Sigmoid colon (tissue), 7 donors: ENCODE data around the gene CFLAR. TPM values are rescaled to one million over a fixed set of nuclear protein-coding genes. Genes with fewer than 3 reads are reported as not detected.

Source experiments
- DNase-seq: peaks from one replicate; pipeline ENCODE4 v3.0.0-alpha.2; 2019
- H3K27ac ChIP-seq, 4 donors: fragments of 200-600 bp; sonication (generic); one replicate each; pipeline ENCODE4 v1.5.1; 2016 to 2019; ENCODE audit warnings: mild to moderate bottlenecking in 1 of 4
- H3K27me3 ChIP-seq, 3 donors: fragments of 200-600 bp; sonication (generic); one replicate each; pipeline ENCODE4 v1.5.1; 2019; ENCODE audit warnings: mild to moderate bottlenecking in 1 of 3
- H3K36me3 ChIP-seq, 4 donors: fragments of 200-600 bp; sonication (generic); one replicate each; pipeline ENCODE4 v1.5.1; 2016 to 2019
- H3K4me1 ChIP-seq, 4 donors: fragments of 200-600 bp; sonication (generic); one replicate each; pipeline ENCODE4 v1.5.1; 2017 to 2019
- H3K4me3 ChIP-seq, 4 donors: fragments of 200-600 bp; sonication (generic); one replicate each; pipeline ENCODE4 v1.5.1; 2017 to 2019; ENCODE audit warnings: mild to moderate bottlenecking in 2 of 4, moderate library complexity in 1 of 4
- H3K9me3 ChIP-seq, 4 donors: fragments of 200-600 bp in 3 of 4; sonication (generic) in 3 of 4; one replicate each; pipeline versions ENCODE4 v1.5.1 to v1.6.1; 2013 to 2019
- EP300 ChIP-seq, 4 donors: sonication (generic); formaldehyde crosslinking; IDR thresholded peaks; one replicate each; pipeline ENCODE4 v1.6.1; 2017; ENCODE audit warnings: antibody characterized with exemption in 4 of 4
- POLR2A ChIP-seq, 2 donors: fragments of 450-650 bp; IDR thresholded peaks; one replicate each; pipeline ENCODE4 v1.6.1; 2016; ENCODE audit warnings: antibody characterized with exemption in 2 of 2, mild to moderate bottlenecking in 2 of 2, moderate library complexity in 2 of 2
- POLR2AphosphoS5 ChIP-seq, 4 donors: sonication (generic); formaldehyde crosslinking; IDR thresholded peaks; one replicate each; pipeline ENCODE4 v1.6.1; 2017; ENCODE audit warnings: antibody characterized with exemption in 4 of 4
- WGBS, 2 donors: extraction: QIAGEN DNeasy Blood & Tissue Kit; methylation state at CpG; one replicate each; pipeline ENCODE4 v1.1.7; 2013; 5-methylcytosine and 5-hydroxymethylcytosine counted together
- intact Hi-C: fragments of 100-400 bp; cut with DNase I; formaldehyde crosslinking; loops from one replicate; pipeline ENCODE4 v1.15.1; 2023
- polyA plus RNA-seq, 3 donors: library from polyadenylated mRNA; stranded (reverse); fragments of 200-250 nt; gene quantifications; one replicate each; pipeline ENCODE4 v1.2.3, GENCODE V29; 2013
- total RNA-seq, 4 donors: library from RNA; depleted of rRNA; stranded (reverse); fragments of >200 nt; gene quantifications; one replicate each; pipeline ENCODE4 v1.1.0, GENCODE V29; 2016
- TF ChIP-seq, protein P1 (sequence below), 4 experiments: fragments of 450-650 bp in 3 of 4; fragments of 200-600 bp in 1 of 4; IDR thresholded peaks; one replicate each; pipeline ENCODE4 v1.5.1; 2016 to 2019; ENCODE audit warnings: antibody characterized with exemption in 4 of 4, mild to moderate bottlenecking in 3 of 4, moderate library complexity in 2 of 4
- donor health status: healthy with polysubstance abuse.
- donor health status: Bipolar disorder and iron deficiency.
- donor health status: healthy.

Gene CFLAR
- total RNA-seq (100 to 1,000 TPM; 113 to 243 (median 195) TPM), polyA plus RNA-seq (10 to 100 TPM; 32.4 to 92.6 (median 36.8) TPM)

DNA sequence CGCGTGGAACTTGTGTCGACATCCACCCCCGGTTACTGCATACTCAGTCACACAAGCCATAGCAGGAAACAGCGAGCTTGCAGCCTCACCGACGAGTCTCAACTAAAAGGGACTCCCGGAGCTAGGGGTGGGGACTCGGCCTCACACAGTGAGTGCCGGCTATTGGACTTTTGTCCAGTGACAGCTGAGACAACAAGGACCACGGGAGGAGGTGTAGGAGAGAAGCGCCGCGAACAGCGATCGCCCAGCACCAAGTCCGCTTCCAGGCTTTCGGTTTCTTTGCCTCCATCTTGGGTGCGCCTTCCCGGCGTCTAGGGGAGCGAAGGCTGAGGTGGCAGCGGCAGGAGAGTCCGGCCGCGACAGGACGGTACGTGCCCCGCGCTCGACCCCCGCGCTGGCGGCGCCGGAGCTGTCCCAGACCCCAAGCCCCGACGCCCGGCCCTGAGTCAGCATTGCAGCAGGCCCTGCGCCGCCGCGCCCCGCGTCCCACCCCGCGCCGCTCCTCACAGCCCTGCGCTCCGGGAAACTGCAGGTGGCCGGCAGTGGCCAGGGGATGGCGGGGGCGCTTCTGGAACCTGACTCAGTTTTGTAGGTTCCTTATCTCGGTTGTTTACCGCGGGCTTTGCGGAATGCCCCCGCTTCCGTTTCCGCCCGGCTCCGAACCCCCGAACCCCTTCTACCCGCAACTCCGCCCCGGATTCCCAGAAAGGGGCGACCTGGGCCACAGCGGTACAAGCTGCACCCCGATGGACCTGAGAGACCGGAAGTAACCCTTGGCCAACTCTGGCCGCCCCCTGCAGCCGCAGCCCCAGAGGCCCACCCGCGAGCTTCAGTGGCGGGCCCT is at the start of gene CFLAR:
CFLAR (plus strand) TSS at position 50 of the 844 bp plus-strand sequence. CDS start 13,702 bp downstream, outside the sequence.
- intact Hi-C loops, result loop anchor here (2.0 to 5.0 kb wide), 2 partner anchors 41 to 44 kb away; partner anchors contain the start of gene NDUFB3
- Histone ChIP-seq H3K4me3 (peak within 1 kb of the TSS; percentile 80 to 91 (median 85)), H3K27me3 (no peaks in the 10 kb centered on the region), H3K27ac (peak within 1 kb of the TSS; percentile 98 to 99 (median 98)), H3K9me3 (no peaks in the 10 kb centered on the region), H3K4me1 (peaks cover 0 to 30% (median 19%) of the 10 kb centered on the region in 4 donors), H3K36me3 (no peaks in the 10 kb centered on the region)
- 1% methylated on average over 75 of the region's 75 CpGs for whole genome bisulfite sequencing, 2 donors
- peak; percentile 88 for DNase-seq
- TF ChIP-seq EP300 (IDR thresholded peaks at IDR 0.05) (no peak), POLR2A (IDR thresholded peaks at IDR 0.05) (peak; percentile 52 to 80), POLR2AphosphoS5 (IDR thresholded peaks at IDR 0.05) (peak; percentile 70 to 88 (median 80))
- TF ChIP-seq, protein P1, sequence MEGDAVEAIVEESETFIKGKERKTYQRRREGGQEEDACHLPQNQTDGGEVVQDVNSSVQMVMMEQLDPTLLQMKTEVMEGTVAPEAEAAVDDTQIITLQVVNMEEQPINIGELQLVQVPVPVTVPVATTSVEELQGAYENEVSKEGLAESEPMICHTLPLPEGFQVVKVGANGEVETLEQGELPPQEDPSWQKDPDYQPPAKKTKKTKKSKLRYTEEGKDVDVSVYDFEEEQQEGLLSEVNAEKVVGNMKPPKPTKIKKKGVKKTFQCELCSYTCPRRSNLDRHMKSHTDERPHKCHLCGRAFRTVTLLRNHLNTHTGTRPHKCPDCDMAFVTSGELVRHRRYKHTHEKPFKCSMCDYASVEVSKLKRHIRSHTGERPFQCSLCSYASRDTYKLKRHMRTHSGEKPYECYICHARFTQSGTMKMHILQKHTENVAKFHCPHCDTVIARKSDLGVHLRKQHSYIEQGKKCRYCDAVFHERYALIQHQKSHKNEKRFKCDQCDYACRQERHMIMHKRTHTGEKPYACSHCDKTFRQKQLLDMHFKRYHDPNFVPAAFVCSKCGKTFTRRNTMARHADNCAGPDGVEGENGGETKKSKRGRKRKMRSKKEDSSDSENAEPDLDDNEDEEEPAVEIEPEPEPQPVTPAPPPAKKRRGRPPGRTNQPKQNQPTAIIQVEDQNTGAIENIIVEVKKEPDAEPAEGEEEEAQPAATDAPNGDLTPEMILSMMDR (IDR thresholded peaks at IDR 0.05), result no peak

DNA sequence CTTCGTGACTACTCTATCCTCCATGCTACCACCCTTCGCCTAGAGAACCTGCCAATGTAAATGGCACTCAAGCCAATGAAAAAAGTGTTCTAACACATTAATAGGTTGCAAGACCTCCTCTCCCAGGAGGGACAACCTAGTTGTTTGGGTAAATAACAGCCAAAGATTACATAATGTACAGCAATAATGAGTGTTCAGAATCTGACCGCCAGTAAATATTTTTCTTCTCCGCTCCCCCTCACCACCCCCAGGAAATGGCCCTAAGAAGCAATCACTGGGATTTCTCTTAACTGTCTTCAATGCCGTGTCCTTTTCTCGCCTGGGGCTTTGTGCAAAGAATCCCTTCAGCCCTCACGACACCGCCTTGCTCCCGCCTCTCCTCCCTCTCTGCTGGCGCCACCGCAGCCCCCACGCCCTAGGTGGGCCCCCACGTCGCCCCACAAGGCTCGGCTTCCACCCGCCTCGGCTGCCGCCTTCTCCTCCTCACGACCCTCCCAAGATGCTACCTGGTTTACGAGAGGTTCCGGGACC is 45.0 kb upstream of the CFLAR start:
- intact Hi-C loops, result loop anchor here (5.0 kb wide), 5 partner anchors 86 to 359 kb away; partner anchors contain the start of genes BZW1, NIF3L1 and PPIL3

DNA sequence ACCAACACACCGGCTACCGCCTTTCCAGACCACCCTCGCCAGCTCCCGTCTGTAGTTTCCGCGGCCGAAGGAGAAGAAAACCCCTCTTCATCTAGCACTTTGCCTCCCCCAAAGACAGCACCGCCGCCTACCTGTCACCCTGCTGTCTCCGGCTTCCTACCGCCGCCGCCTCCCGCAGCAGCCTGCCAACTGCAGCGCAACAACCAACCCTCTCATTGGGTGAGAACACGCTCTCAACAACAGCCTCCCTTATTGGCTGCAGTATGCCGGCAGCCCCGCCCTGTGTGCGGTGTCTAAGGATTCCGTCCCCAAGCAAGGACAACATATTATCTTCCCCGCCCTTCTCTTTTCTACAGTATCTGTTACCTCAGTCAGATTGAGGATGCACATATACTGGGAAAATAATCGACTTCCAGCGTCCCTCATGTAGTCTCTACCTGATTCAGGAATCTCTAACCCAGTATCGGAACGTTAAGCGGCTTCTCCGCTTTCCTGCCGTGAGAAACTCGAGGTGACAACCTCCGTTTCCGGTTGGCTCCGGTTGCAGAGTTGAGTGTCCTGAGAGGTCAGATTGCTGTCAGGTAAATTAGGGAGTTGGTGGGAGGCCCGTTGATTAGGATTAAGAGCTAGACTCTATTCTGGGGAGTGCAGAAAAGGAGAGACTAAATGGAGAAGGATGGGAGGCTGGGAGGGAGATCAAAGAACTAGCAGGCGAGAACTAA is 44.3 kb upstream of the CFLAR start, which contains the start of the genes HYCC2 and NDUFB3:
HYCC2 (minus strand) TSS at position 193 of the 722 bp plus-strand sequence. CDS start 47,662 bp downstream, outside the sequence.
NDUFB3 (plus strand) TSS at position 523 of the 722 bp plus-strand sequence. CDS start 6,882 bp downstream, outside the sequence.
- Histone ChIP-seq H3K9me3 (no peaks in the 10 kb centered on the region), H3K36me3 (no peaks in the 10 kb centered on the region), H3K27ac (peak within 1 kb of the TSS; percentile 87 to 90 (median 88)), H3K4me3 (peak within 1 kb of the TSS; percentile 84 to 99 (median 93)), H3K4me1 (peaks cover 0 to 61% (median 48%) of the 10 kb centered on the region in 4 donors), H3K27me3 (no peaks in the 10 kb centered on the region)
- 0% methylated on average over 34 of the region's 34 CpGs for WGBS, 2 donors
- peak; percentile 96 for DNase-seq
- intact Hi-C loops, result loop anchor here (2.0 to 5.0 kb wide), 7 partner anchors 45 to 359 kb away; partner anchors contain the start of genes BZW1, CFLAR, NIF3L1 and ORC2
- TF ChIP-seq POLR2A (IDR thresholded peaks at IDR 0.05) (peak; percentile 73 to 83), POLR2AphosphoS5 (IDR thresholded peaks at IDR 0.05) (peak; percentile 85 to 95 (median 92)), EP300 (IDR thresholded peaks at IDR 0.05) (no peak)
- TF ChIP-seq, protein P1 (IDR thresholded peaks at IDR 0.05), result peak in 1 of 4 experiments; percentile 10

More for the DNA sequence above, 45.0 kb upstream of the CFLAR start:
- TF ChIP-seq, protein P1 (IDR thresholded peaks at IDR 0.05), result no peak
- TF ChIP-seq EP300 (IDR thresholded peaks at IDR 0.05) (no peak), POLR2A (IDR thresholded peaks at IDR 0.05) (no peak), POLR2AphosphoS5 (IDR thresholded peaks at IDR 0.05) (no peak)
- 0 to 1% methylated on average over 21 of the region's 21 CpGs for WGBS, 2 donors
- H3K27me3 ChIP-seq, result no peaks in the 10 kb centered on the region
- H3K9me3 ChIP-seq, result no peaks in the 10 kb centered on the region
- H3K4me1 ChIP-seq, result peaks cover 0 to 61% (median 48%) of the 10 kb centered on the region in 4 donors
- no peak for DNase-seq
- H3K36me3 ChIP-seq, result no peaks in the 10 kb centered on the region
- H3K4me3 ChIP-seq, result peak overlapping the region; percentile 84 to 99 (median 93)
- peak overlapping the region; percentile 87 to 90 (median 88) for H3K27ac ChIP-seq

DNA sequence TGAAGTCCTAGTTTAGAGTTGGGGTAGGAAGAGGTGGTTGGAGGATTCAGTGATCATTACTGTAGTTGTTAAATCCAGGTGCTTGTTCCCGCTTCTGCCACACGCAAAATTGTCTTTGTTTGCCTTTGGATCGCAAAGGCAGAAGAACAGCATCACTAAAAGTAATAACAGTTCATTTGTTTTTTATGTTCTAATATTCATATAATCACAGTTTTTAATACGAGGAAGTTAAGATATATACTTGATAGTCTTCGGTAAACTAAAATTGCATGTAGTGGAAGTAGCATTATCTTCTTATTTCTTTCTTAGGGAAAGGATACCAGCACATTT is 43.8 kb upstream of the CFLAR start:
- no peak for DNase-seq

More for the DNA sequence above, 43.8 kb upstream of the CFLAR start:
- Histone ChIP-seq H3K36me3 (no peaks in the 10 kb centered on the region), H3K4me1 (peaks cover 0 to 61% (median 48%) of the 10 kb centered on the region in 4 donors), H3K4me3 (peak overlapping the region; percentile 84 to 99 (median 93)), H3K9me3 (no peaks in the 10 kb centered on the region), H3K27ac (peak overlapping the region; percentile 87 to 90 (median 88)), H3K27me3 (no peaks in the 10 kb centered on the region)
- TF ChIP-seq EP300 (IDR thresholded peaks at IDR 0.05) (no peak), POLR2AphosphoS5 (IDR thresholded peaks at IDR 0.05) (no peak), POLR2A (IDR thresholded peaks at IDR 0.05) (no peak)
- TF ChIP-seq, protein P1 (IDR thresholded peaks at IDR 0.05), result no peak
- WGBS, 2 donors, result 1 to 2% methylated on average over 5 of the region's 5 CpGs
- intact Hi-C loops, result loop anchor here (2.0 to 5.0 kb wide), 7 partner anchors 45 to 360 kb away; partner anchors contain the start of genes BZW1, CFLAR, NIF3L1 and ORC2
